Epithelial cell of proximal tubule (primary cell): ENCODE results near the gene SLC8A2. TPM values are rescaled to one million over a fixed set of nuclear protein-coding genes. Genes with fewer than 3 reads are reported as not detected.

Experiments
- DNase-seq: peaks from one replicate; pipeline ENCODE4 v3.0.0-alpha.2; 2011; ENCODE audit warnings: low read depth
- H3K4me3 ChIP-seq: 2 replicates; pipeline ENCODE4 v1.5.1; 2011; ENCODE audit warnings: low read depth, mild to moderate bottlenecking, low read length
- total RNA-seq: library from RNA; depleted of rRNA; stranded (reverse); fragments of >200 nt; gene quantifications from 2 replicates; pipeline ENCODE4 v1.2.3, GENCODE V29; 2015
- TF ChIP-seq, protein P1 (sequence below): conservative IDR thresholded peaks from 2 replicates; pipeline ENCODE4 v1.5.1; 2012; ENCODE audit warnings: low read depth, mild to moderate bottlenecking, low read length

The SLC8A2 gene, protein sequence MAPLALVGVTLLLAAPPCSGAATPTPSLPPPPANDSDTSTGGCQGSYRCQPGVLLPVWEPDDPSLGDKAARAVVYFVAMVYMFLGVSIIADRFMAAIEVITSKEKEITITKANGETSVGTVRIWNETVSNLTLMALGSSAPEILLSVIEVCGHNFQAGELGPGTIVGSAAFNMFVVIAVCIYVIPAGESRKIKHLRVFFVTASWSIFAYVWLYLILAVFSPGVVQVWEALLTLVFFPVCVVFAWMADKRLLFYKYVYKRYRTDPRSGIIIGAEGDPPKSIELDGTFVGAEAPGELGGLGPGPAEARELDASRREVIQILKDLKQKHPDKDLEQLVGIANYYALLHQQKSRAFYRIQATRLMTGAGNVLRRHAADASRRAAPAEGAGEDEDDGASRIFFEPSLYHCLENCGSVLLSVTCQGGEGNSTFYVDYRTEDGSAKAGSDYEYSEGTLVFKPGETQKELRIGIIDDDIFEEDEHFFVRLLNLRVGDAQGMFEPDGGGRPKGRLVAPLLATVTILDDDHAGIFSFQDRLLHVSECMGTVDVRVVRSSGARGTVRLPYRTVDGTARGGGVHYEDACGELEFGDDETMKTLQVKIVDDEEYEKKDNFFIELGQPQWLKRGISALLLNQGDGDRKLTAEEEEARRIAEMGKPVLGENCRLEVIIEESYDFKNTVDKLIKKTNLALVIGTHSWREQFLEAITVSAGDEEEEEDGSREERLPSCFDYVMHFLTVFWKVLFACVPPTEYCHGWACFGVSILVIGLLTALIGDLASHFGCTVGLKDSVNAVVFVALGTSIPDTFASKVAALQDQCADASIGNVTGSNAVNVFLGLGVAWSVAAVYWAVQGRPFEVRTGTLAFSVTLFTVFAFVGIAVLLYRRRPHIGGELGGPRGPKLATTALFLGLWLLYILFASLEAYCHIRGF
- total RNA-seq = not detected in 2 replicates

- DNase-seq = no peak
- H3K4me3 ChIP-seq = no peak within 1 kb of the TSS
Observed at GRCh38 chr19:47471733-47472457, at the start of gene SLC8A2. SLC8A2 (minus strand) TSS chr19:47471893; CDS start chr19:47466403, 5,490 bp downstream.

GRCh38 chr19:47520839-47521238 lies 49.1 kb upstream of the SLC8A2 start:
- no peak for DNase-seq
- TF ChIP-seq, protein P1, sequence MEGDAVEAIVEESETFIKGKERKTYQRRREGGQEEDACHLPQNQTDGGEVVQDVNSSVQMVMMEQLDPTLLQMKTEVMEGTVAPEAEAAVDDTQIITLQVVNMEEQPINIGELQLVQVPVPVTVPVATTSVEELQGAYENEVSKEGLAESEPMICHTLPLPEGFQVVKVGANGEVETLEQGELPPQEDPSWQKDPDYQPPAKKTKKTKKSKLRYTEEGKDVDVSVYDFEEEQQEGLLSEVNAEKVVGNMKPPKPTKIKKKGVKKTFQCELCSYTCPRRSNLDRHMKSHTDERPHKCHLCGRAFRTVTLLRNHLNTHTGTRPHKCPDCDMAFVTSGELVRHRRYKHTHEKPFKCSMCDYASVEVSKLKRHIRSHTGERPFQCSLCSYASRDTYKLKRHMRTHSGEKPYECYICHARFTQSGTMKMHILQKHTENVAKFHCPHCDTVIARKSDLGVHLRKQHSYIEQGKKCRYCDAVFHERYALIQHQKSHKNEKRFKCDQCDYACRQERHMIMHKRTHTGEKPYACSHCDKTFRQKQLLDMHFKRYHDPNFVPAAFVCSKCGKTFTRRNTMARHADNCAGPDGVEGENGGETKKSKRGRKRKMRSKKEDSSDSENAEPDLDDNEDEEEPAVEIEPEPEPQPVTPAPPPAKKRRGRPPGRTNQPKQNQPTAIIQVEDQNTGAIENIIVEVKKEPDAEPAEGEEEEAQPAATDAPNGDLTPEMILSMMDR = no peak
- no peak overlapping the region for H3K4me3 ChIP-seq

More at GRCh38 chr19:47471733-47472457, at the start of gene SLC8A2:
- TF ChIP-seq, protein P1 = no peak

- no peak overlapping the region for H3K4me3 ChIP-seq
- no peak for DNase-seq
- TF ChIP-seq, protein P1 = no peak
Observed at GRCh38 chr19:47520343-47520806, 48.7 kb upstream of the SLC8A2 start.

GRCh38 chr19:47518854-47519253 lies 47.2 kb upstream of the SLC8A2 start:
- no peak for DNase-seq
- TF ChIP-seq, protein P1 = no peak
- H3K4me3 ChIP-seq = no peak overlapping the region

- TF ChIP-seq, protein P1 = no peak
- H3K4me3 ChIP-seq = no peak overlapping the region
- DNase-seq = no peak
Observed at GRCh38 chr19:47518139-47518538, 46.4 kb upstream of the SLC8A2 start.

GRCh38 chr19:47514869-47515588 lies 43.3 kb upstream of the SLC8A2 start, which contains the start of gene NAPA:
NAPA (minus strand) TSS chr19:47515063; CDS start chr19:47514940, 123 bp downstream.
- TF ChIP-seq, protein P1 = no peak
- peak within 1 kb of the TSS; percentile 81 for H3K4me3 ChIP-seq
- peak; percentile 91 for DNase-seq
